ENCODE data around the gene GPRIN2. TPM values are rescaled to one million over a fixed set of nuclear protein-coding genes. Genes with fewer than 3 reads are reported as not detected.

The GPRIN2 gene
- polyA plus RNA-seq, 1 of the 3 experiments (the other 2 are of a cell fraction) = 0.03 TPM

DNA sequence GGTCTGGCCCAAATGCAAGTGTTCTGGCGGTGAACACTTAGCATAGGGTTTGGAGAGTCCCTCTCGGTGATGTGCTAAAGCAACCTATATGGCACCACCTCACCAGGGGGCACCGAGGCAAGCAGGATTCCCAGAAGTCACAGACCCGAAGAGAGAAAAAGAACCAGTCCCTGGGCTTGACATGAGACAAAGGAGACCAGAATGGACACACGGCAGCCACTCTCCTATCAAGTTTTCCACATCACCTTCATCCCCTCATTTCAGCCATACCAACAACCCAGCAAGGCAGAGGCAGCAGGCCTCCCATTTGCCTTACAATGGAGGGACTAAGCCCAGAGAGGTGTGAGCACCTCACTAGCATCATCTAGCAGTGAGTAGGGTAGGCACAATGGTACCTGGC is 19.7 kb downstream of the GPRIN2 start:
- H3K9me3 ChIP-seq = no peaks in the 10 kb centered on the region
- DNase-seq = no peak
- H3K4me1 ChIP-seq (ENCODE audit: control insufficient read depth in 1 of 2, insufficient read depth in 2 of 2, low read depth in 1 of 2, low read length in 1 of 2) = no peaks in the 10 kb centered on the region
- no peak overlapping the region for H3K9ac ChIP-seq
- ChIA-PET POLR2A (no interaction called here), CTCF (interaction anchor here (1.0 kb wide), 1 partner anchor 19 kb away, joined by 3 read pairs; the partner anchor contains the start of gene GPRIN2)
- TF ChIP-seq FOXM1 (IDR thresholded peaks at IDR 0.05; ENCODE audit: low read depth) (no peak), SIN3A (IDR thresholded peaks at IDR 0.05; ENCODE audit: borderline replicate concordance, low read depth, low read length) (no peak), MXI1 (IDR thresholded peaks at IDR 0.05; ENCODE audit: low read depth, low read length) (no peak), RFX5 (IDR thresholded peaks at IDR 0.05; ENCODE audit: low read length) (no peak), POLR2AphosphoS5 (IDR thresholded peaks at IDR 0.05; ENCODE audit: low read depth, low read length) (no peak), GATA2 (CRISPR knock-in tag; IDR thresholded peaks at IDR 0.05) (no peak), SMC3 (IDR thresholded peaks at IDR 0.05; ENCODE audit: low read depth, low read length) (no peak), NFIC (IDR thresholded peaks at IDR 0.05; ENCODE audit: borderline replicate concordance) (no peak), TCF12 (IDR thresholded peaks at IDR 0.05) (no peak)
- TF ChIP-seq, protein P1, sequence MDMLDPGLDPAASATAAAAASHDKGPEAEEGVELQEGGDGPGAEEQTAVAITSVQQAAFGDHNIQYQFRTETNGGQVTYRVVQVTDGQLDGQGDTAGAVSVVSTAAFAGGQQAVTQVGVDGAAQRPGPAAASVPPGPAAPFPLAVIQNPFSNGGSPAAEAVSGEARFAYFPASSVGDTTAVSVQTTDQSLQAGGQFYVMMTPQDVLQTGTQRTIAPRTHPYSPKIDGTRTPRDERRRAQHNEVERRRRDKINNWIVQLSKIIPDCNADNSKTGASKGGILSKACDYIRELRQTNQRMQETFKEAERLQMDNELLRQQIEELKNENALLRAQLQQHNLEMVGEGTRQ (IDR thresholded peaks at IDR 0.05; ENCODE audit: borderline replicate concordance, low read depth, low read length) = no peak
- TF ChIP-seq, protein P2, sequence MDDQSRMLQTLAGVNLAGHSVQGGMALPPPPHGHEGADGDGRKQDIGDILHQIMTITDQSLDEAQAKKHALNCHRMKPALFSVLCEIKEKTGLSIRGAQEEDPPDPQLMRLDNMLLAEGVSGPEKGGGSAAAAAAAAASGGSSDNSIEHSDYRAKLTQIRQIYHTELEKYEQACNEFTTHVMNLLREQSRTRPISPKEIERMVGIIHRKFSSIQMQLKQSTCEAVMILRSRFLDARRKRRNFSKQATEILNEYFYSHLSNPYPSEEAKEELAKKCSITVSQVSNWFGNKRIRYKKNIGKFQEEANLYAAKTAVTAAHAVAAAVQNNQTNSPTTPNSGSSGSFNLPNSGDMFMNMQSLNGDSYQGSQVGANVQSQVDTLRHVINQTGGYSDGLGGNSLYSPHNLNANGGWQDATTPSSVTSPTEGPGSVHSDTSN (IDR thresholded peaks at IDR 0.05) = no peak
- TF ChIP-seq, protein P3, sequence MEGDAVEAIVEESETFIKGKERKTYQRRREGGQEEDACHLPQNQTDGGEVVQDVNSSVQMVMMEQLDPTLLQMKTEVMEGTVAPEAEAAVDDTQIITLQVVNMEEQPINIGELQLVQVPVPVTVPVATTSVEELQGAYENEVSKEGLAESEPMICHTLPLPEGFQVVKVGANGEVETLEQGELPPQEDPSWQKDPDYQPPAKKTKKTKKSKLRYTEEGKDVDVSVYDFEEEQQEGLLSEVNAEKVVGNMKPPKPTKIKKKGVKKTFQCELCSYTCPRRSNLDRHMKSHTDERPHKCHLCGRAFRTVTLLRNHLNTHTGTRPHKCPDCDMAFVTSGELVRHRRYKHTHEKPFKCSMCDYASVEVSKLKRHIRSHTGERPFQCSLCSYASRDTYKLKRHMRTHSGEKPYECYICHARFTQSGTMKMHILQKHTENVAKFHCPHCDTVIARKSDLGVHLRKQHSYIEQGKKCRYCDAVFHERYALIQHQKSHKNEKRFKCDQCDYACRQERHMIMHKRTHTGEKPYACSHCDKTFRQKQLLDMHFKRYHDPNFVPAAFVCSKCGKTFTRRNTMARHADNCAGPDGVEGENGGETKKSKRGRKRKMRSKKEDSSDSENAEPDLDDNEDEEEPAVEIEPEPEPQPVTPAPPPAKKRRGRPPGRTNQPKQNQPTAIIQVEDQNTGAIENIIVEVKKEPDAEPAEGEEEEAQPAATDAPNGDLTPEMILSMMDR (IDR thresholded peaks at IDR 0.05) = no peak
- TF ChIP-seq, protein P4, sequence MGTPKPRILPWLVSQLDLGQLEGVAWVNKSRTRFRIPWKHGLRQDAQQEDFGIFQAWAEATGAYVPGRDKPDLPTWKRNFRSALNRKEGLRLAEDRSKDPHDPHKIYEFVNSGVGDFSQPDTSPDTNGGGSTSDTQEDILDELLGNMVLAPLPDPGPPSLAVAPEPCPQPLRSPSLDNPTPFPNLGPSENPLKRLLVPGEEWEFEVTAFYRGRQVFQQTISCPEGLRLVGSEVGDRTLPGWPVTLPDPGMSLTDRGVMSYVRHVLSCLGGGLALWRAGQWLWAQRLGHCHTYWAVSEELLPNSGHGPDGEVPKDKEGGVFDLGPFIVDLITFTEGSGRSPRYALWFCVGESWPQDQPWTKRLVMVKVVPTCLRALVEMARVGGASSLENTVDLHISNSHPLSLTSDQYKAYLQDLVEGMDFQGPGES (IDR thresholded peaks at IDR 0.05; ENCODE audit: low read depth, low read length) = no peak
- H3K9me2 ChIP-seq = no peaks in the 10 kb centered on the region
- no peaks in the 10 kb centered on the region for H3K79me2 ChIP-seq (ENCODE audit: insufficient read depth)
- no peak overlapping the region for H3K4me2 ChIP-seq
- no peak overlapping the region for H2AFZ ChIP-seq (ENCODE audit: low read depth)
- no peaks in the 10 kb centered on the region for H4K20me1 ChIP-seq (ENCODE audit: insufficient read depth)
- no peak overlapping the region for H3K27ac ChIP-seq (ENCODE audit: low read depth in 2 of 2, low read length in 1 of 2)
- H3K36me3 ChIP-seq (replicated peaks in 1 of 2; ENCODE audit: control insufficient read depth in 1 of 2, insufficient read depth in 2 of 2, low read length in 1 of 2) = no peaks in the 10 kb centered on the region
- H3K4me3 ChIP-seq (ENCODE audit: low read depth in 2 of 2, low read length in 1 of 2) = no peak overlapping the region
- H3K27me3 ChIP-seq (ENCODE audit: insufficient read depth) = no peaks in the 10 kb centered on the region
- no peaks in the 10 kb centered on the region for H3F3A ChIP-seq (replicated peaks; ENCODE audit: insufficient read depth)
- 63% methylated on average over 5 of the region's 5 CpGs for WGBS (ENCODE audit: low lambda C conversion rate)

DNA sequence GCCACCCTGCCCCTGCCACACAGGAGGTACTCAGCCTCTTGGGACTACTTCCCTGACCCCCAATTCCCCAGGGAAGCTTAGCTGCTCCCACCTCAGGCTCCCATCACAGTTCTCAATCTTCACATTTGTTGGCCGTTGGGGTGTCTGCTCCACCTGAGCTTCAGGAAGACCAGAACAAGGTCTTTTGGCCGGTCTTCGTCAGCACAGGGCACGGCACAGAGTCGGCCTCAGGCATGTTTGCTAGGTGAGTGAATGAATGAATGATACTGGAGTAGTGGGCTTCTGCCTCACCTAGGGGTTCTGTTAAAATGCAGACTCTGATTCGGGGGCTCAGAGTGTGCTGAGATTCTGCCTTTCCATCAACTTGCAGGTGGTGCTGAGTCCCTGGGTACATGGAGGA is 20.3 kb downstream of the GPRIN2 start:
- no peak for DNase-seq
- WGBS (ENCODE audit: low lambda C conversion rate) = 76% methylated on average over 6 of the region's 6 CpGs

More for the DNA sequence above, 20.3 kb downstream of the GPRIN2 start:
- ChIA-PET POLR2A (no interaction called here), CTCF (no interaction called here)
- H3K4me1 ChIP-seq (ENCODE audit: control insufficient read depth in 1 of 2, insufficient read depth in 2 of 2, low read depth in 1 of 2, low read length in 1 of 2) = no peaks in the 10 kb centered on the region
- H3K4me2 ChIP-seq = no peak overlapping the region
- H3K4me3 ChIP-seq (ENCODE audit: low read depth in 2 of 2, low read length in 1 of 2) = no peak overlapping the region
- H3K27ac ChIP-seq (ENCODE audit: low read depth in 2 of 2, low read length in 1 of 2) = no peak overlapping the region
- H3K9me3 ChIP-seq = no peaks in the 10 kb centered on the region
- TF ChIP-seq, protein P5, sequence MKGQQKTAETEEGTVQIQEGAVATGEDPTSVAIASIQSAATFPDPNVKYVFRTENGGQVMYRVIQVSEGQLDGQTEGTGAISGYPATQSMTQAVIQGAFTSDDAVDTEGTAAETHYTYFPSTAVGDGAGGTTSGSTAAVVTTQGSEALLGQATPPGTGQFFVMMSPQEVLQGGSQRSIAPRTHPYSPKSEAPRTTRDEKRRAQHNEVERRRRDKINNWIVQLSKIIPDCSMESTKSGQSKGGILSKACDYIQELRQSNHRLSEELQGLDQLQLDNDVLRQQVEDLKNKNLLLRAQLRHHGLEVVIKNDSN (IDR thresholded peaks at IDR 0.05; ENCODE audit: borderline replicate concordance, low read depth) = no peak
- no peak for TF ChIP-seq RXRA (IDR thresholded peaks at IDR 0.05; ENCODE audit: borderline replicate concordance, low read depth)
- no peak for TF ChIP-seq NRF1 (IDR thresholded peaks at IDR 0.05; ENCODE audit: low read depth, low read length)
- no peak for TF ChIP-seq FOXM1 (IDR thresholded peaks at IDR 0.05; ENCODE audit: low read depth)
- TF ChIP-seq MEF2A (IDR thresholded peaks at IDR 0.05; ENCODE audit: borderline replicate concordance, low read depth) = no peak
- no peak overlapping the region for H3K9ac ChIP-seq
- H4K20me1 ChIP-seq (ENCODE audit: insufficient read depth) = no peaks in the 10 kb centered on the region
- no peaks in the 10 kb centered on the region for H3K9me2 ChIP-seq
- H3F3A ChIP-seq (replicated peaks; ENCODE audit: insufficient read depth) = no peaks in the 10 kb centered on the region
- H3K36me3 ChIP-seq (replicated peaks in 1 of 2; ENCODE audit: control insufficient read depth in 1 of 2, insufficient read depth in 2 of 2, low read length in 1 of 2) = no peaks in the 10 kb centered on the region
- no peak overlapping the region for H2AFZ ChIP-seq (ENCODE audit: low read depth)
- H3K79me2 ChIP-seq (ENCODE audit: insufficient read depth) = no peaks in the 10 kb centered on the region
- H3K27me3 ChIP-seq (ENCODE audit: insufficient read depth) = no peaks in the 10 kb centered on the region

All from SK-N-SH (cell line).